GM23338 (cell line): ENCODE results near the gene CPNE2. TPM values are rescaled to one million over a fixed set of nuclear protein-coding genes. Genes with fewer than 3 reads are reported as not detected.
"Not testable (repeated sequence)": the region's sequence is repeated elsewhere in the genome, so short reads cannot be mapped to it uniquely, and the experiment has no call there.

Source experiments
- ATAC-seq: fragments of 200-7000 bp; cut with Tn5 transposase; 3 replicates; pipeline ENCODE4 v1.9.1; 2020
- DNase-seq: peaks from one replicate; pipeline ENCODE4 v3.0.0-alpha.2; 2015; ENCODE audit warnings: low spot score
- H2AFZ ChIP-seq: fragments of 200-600 bp; sonication (generic); 2 replicates; pipeline ENCODE4 v1.8.0; 2016; ENCODE audit warnings: antibody characterized with exemption, mild to moderate bottlenecking, moderate library complexity
- H3F3A ChIP-seq: fragments of 200-600 bp; sonication (generic); replicated peaks from 2 replicates; pipeline ENCODE4 v1.8.0; 2017; ENCODE audit warnings: antibody characterized with exemption, mixed run types, low read depth
- H3K27ac ChIP-seq: fragments of 200-600 bp; sonication (generic); 2 replicates; pipeline ENCODE4 v1.6.1; 2016; ENCODE audit warnings: low read depth
- H3K27me3 ChIP-seq: fragments of 200-600 bp; sonication (generic); 2 replicates; pipeline ENCODE4 v1.8.0; 2016; ENCODE audit warnings: mild to moderate bottlenecking, mixed run types, moderate library complexity; ENCODE audit not compliant: insufficient read depth
- H3K36me3 ChIP-seq: fragments of 200-600 bp; sonication (generic); 2 replicates; pipeline ENCODE4 v1.8.0; 2016; ENCODE audit warnings: mild to moderate bottlenecking; ENCODE audit not compliant: insufficient read depth
- H3K4me1 ChIP-seq: fragments of 200-600 bp; sonication (generic); 2 replicates; pipeline ENCODE4 v1.8.0; 2016; ENCODE audit warnings: mild to moderate bottlenecking, moderate library complexity; ENCODE audit not compliant: insufficient read depth
- H3K4me2 ChIP-seq: fragments of 200-600 bp; sonication (generic); 2 replicates; pipeline ENCODE4 v1.7.1; 2017; ENCODE audit warnings: mixed run types
- H3K4me3 ChIP-seq: fragments of 200-600 bp; sonication (generic); 2 replicates; pipeline ENCODE4 v1.6.1; 2016; ENCODE audit warnings: mixed run types
- H3K79me2 ChIP-seq: fragments of 200-600 bp; sonication (generic); replicated peaks from 2 replicates; pipeline ENCODE4 v1.8.0; 2017; ENCODE audit warnings: mild to moderate bottlenecking; ENCODE audit not compliant: insufficient read depth
- H3K9me2 ChIP-seq: fragments of 200-600 bp; sonication (generic); 2 replicates; pipeline ENCODE4 v1.8.0; 2017; ENCODE audit not compliant: insufficient read depth
- H4K20me1 ChIP-seq: fragments of 200-600 bp; sonication (generic); replicated peaks from 2 replicates; pipeline ENCODE4 v1.8.0; 2017; ENCODE audit warnings: mild to moderate bottlenecking; ENCODE audit not compliant: insufficient read depth
- H3K27ac Mint-ChIP-seq: 2 replicates; pipeline ENCODE4 v1.8.0; 2020; ENCODE audit warnings: inconsistent platforms, mild to moderate bottlenecking, moderate library complexity, mixed read lengths
- H3K27me3 Mint-ChIP-seq: 3 replicates; pipeline ENCODE4 v1.8.0; 2022; ENCODE audit warnings: low read depth, mild to moderate bottlenecking, moderate library complexity, mixed read lengths, inconsistent platforms; ENCODE audit not compliant: insufficient read depth, poor library complexity
- H3K36me3 Mint-ChIP-seq: 3 replicates; pipeline ENCODE4 v1.8.0; 2021; ENCODE audit warnings: low read depth, mild to moderate bottlenecking, inconsistent platforms, moderate library complexity, mixed read lengths
- H3K4me1 Mint-ChIP-seq: 3 replicates; pipeline ENCODE4 v1.8.0; 2020; ENCODE audit warnings: mild to moderate bottlenecking, inconsistent platforms, mixed read lengths
- H3K4me3 Mint-ChIP-seq: 3 replicates; pipeline ENCODE4 v1.8.0; 2021; ENCODE audit warnings: moderate library complexity, mild to moderate bottlenecking, inconsistent platforms, mixed read lengths
- H3K9me3 Mint-ChIP-seq: 3 replicates; pipeline ENCODE4 v1.8.0; 2020; ENCODE audit warnings: moderate library complexity, mild to moderate bottlenecking, inconsistent platforms, mixed read lengths
- CTCF ChIP-seq, 2 experiments: fragments of 200-600 bp in 1 of 2; sonication (generic) in 1 of 2; conservative IDR thresholded peaks; 2 replicates each; pipeline versions ENCODE4 v1.5.1 to v1.6.1; 2016 to 2017; ENCODE audit warnings: antibody characterized with exemption in 2 of 2, low read depth in 2 of 2, mild to moderate bottlenecking in 2 of 2, moderate library complexity in 1 of 2
- ETS1 ChIP-seq: IDR thresholded peaks from 2 replicates; pipeline ENCODE4 v1.6.1; 2016; ENCODE audit warnings: antibody characterized with exemption
- EZH2phosphoT487 ChIP-seq: fragments of 200-600 bp; sonication (generic); IDR thresholded peaks from one replicate; pipeline ENCODE4 v1.8.1; 2018; ENCODE audit warnings: antibody characterized with exemption; ENCODE audit not compliant: unreplicated experiment
- JUNB ChIP-seq: IDR thresholded peaks from one replicate; pipeline ENCODE4 v1.6.1; 2016; ENCODE audit warnings: antibody characterized with exemption; ENCODE audit not compliant: unreplicated experiment
- STAT1 ChIP-seq: IDR thresholded peaks from one replicate; pipeline ENCODE4 v1.6.1; 2016; ENCODE audit warnings: antibody characterized with exemption; ENCODE audit not compliant: unreplicated experiment
- ZNF114 ChIP-seq: fragments of 250-450 bp; sonication (Bioruptor Pico); IDR thresholded peaks from 2 replicates; pipeline ENCODE4 v1.5.0; 2020; ENCODE audit warnings: mild to moderate bottlenecking, moderate library complexity
- ZNF462 ChIP-seq: fragments of 250-450 bp; sonication (Bioruptor Pico); IDR thresholded peaks from 2 replicates; pipeline ENCODE4 v1.5.0; 2020; ENCODE audit warnings: mild to moderate bottlenecking, moderate library complexity
- polyA plus RNA-seq: library from polyadenylated mRNA; unstranded; fragments of >200 nt; fragmentation: Nextera tagmentation; extraction: Ambion mirVana; gene quantifications from 2 replicates; pipeline ENCODE4 v1.2.1, GENCODE V29; 2016
- total RNA-seq: library from RNA; depleted of rRNA; stranded (reverse); fragments of >200 nt; shearing (Covaris generic); gene quantifications from 2 replicates; pipeline ENCODE4 v1.2.3, GENCODE V29; 2014

CPNE2 gene
- total and polyA plus RNA-seq, 2 experiments from 2014 or later = 7.1 to 11.3 TPM

- TF ChIP-seq ZNF462 (CRISPR knock-in tag) = no peak
- no peak for TF ChIP-seq ZNF114 (CRISPR knock-in tag)
- TF ChIP-seq EZH2phosphoT487 = no peak
- no peak for TF ChIP-seq STAT1
- TF ChIP-seq CTCF (conservative IDR thresholded peaks at IDR 0.05; ENCODE audit: low read depth in 2 of 2) = no peak
- no peak for TF ChIP-seq JUNB
- TF ChIP-seq ETS1 = no peak
These were observed 94.8 kb downstream of the CPNE2 start (continued) for GRCh38 chr16:57186872-57187854.

- not testable (repeated sequence) for H3K9me2 ChIP-seq, H3F3A ChIP-seq, H2AFZ ChIP-seq, DNase-seq, H3K36me3 Mint-ChIP-seq, H3K27ac Mint-ChIP-seq, H3K36me3 ChIP-seq, H3K27ac ChIP-seq, ATAC-seq, H3K9me3 Mint-ChIP-seq, H3K27me3 ChIP-seq
- Histone ChIP-seq H4K20me1 (peaks cover 25% of the 10 kb centered on the region), H3K79me2 (peaks cover 85% of the 10 kb centered on the region), H3K4me1 (peaks cover 11% of the 10 kb centered on the region), H3K4me2 (peak overlapping the region; percentile 94), H3K4me3 (peak overlapping the region; percentile 97)
- Mint-ChIP-seq H3K4me3 (peak overlapping the region; percentile 96), H3K4me1 (peaks cover 22% of the 10 kb centered on the region), H3K27me3 (peaks cover 11% of the 10 kb centered on the region)
These were observed 95.7 kb downstream of the CPNE2 start for GRCh38 chr16:57187902-57188710.
